ENCODE results near the gene SLC22A7. TPM values are rescaled to one million over a fixed set of nuclear protein-coding genes. Genes with fewer than 3 reads are reported as not detected.

SLC22A7 gene, protein sequence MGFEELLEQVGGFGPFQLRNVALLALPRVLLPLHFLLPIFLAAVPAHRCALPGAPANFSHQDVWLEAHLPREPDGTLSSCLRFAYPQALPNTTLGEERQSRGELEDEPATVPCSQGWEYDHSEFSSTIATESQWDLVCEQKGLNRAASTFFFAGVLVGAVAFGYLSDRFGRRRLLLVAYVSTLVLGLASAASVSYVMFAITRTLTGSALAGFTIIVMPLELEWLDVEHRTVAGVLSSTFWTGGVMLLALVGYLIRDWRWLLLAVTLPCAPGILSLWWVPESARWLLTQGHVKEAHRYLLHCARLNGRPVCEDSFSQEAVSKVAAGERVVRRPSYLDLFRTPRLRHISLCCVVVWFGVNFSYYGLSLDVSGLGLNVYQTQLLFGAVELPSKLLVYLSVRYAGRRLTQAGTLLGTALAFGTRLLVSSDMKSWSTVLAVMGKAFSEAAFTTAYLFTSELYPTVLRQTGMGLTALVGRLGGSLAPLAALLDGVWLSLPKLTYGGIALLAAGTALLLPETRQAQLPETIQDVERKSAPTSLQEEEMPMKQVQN
- total RNA-seq (2014; rRNA removed; shearing (Covaris generic)) (not detected in 2 replicates), polyA plus RNA-seq (2016; fragmentation: Nextera tagmentation; extraction: Ambion mirVana) (0.14 and 0.31 TPM in 2 replicates)
- long read RNA-seq, result 0 reads

DNA sequence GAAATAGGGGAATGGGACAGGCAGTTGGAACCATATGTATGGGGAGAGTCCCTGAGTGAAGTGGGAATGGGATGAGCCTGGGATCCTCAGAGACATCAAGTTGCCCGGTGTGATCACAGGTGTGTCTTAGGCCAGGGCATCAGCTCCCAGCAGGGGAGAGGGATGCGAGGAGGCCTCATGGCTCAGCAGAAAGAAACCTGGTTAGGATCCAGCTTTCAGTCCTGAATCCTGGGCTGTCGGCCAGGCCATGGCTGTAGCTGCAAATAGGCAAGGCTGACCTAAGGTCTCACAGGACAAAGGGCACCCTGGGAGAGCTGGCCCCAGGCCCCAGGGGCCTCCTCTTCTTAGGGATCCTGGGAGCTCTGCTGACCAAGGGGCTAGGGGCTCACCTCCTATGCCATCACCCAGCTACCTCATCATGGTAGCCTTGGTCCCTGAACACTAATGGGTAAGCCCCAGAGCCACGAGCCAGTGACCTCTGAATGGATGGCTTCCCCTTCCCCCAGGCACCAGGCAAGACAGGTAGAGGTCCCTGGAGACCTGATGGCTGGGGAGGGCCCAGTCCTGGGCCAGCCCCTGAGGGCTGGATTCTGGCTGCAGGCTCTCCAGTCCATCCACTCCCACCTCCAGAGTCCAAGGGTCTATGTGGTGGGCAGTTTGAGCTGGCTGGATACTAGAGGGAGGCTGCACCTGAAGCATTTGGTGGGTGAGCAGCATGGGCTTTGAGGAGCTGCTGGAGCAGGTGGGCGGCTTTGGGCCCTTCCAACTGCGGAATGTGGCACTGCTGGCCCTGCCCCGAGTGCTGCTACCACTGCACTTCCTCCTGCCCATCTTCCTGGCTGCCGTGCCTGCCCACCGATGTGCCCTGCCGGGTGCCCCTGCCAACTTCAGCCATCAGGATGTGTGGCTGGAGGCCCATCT lies at the start of gene SLC22A7:
SLC22A7 (plus strand) TSS at position 617 of the 921 bp plus-strand sequence; CDS start at position 716, 99 bp downstream.
- no peaks in the 10 kb centered on the region for H3K9me3 Mint-ChIP-seq
- H4K20me1 ChIP-seq (replicated peaks; ENCODE audit: insufficient read depth), result no peaks in the 10 kb centered on the region
- H3K27me3 ChIP-seq (ENCODE audit: insufficient read depth), result no peaks in the 10 kb centered on the region
- H3K27ac ChIP-seq (ENCODE audit: low read depth), result no peak within 1 kb of the TSS
- H3K4me1 ChIP-seq (ENCODE audit: insufficient read depth), result no peaks in the 10 kb centered on the region
- peaks cover 4% of the 10 kb centered on the region; the same call in 2 of the 3 replicates for H3K4me1 Mint-ChIP-seq
- no peak within 1 kb of the TSS for H3K4me3 ChIP-seq
- no peak within 1 kb of the TSS for H3K4me3 Mint-ChIP-seq
- H3K9me2 ChIP-seq (ENCODE audit: insufficient read depth), result peaks cover 8% of the 10 kb centered on the region; the same call in 1 of the 2 replicates
- ATAC-seq (no peak), DNase-seq (ENCODE audit: low spot score) (no peak)
- H3K27me3 Mint-ChIP-seq (ENCODE audit: insufficient read depth, low read depth, poor library complexity), result peaks cover 7% of the 10 kb centered on the region
- no peak within 1 kb of the TSS for H2AFZ ChIP-seq
- H3K36me3 ChIP-seq (ENCODE audit: insufficient read depth), result no peaks in the 10 kb centered on the region
- H3K36me3 Mint-ChIP-seq (ENCODE audit: low read depth), result no peaks in the 10 kb centered on the region
- no peak within 1 kb of the TSS for H3K27ac Mint-ChIP-seq
- H3K79me2 ChIP-seq (replicated peaks; ENCODE audit: insufficient read depth), result no peaks in the 10 kb centered on the region
- no peaks in the 10 kb centered on the region for H3F3A ChIP-seq (replicated peaks; ENCODE audit: low read depth)
- H3K4me2 ChIP-seq, result no peak within 1 kb of the TSS
- TF ChIP-seq JUNB (IDR thresholded peaks at IDR 0.05; ENCODE audit: unreplicated experiment) (no peak), POLR2AphosphoS5 (IDR thresholded peaks at IDR 0.05; ENCODE audit: low read depth) (no peak), NANOG (IDR thresholded peaks at IDR 0.05; ENCODE audit: borderline replicate concordance) (no peak), EZH2phosphoT487 (IDR thresholded peaks at IDR 0.05; ENCODE audit: unreplicated experiment) (no peak), ZNF331 (CRISPR knock-in tag; IDR thresholded peaks at IDR 0.05; ENCODE audit: low read depth) (no peak), STAT1 (IDR thresholded peaks at IDR 0.05; ENCODE audit: unreplicated experiment) (no peak), CREB1 (CRISPR knock-in tag; IDR thresholded peaks at IDR 0.05; ENCODE audit: low read depth) (no peak)
- TF ChIP-seq, protein P1, sequence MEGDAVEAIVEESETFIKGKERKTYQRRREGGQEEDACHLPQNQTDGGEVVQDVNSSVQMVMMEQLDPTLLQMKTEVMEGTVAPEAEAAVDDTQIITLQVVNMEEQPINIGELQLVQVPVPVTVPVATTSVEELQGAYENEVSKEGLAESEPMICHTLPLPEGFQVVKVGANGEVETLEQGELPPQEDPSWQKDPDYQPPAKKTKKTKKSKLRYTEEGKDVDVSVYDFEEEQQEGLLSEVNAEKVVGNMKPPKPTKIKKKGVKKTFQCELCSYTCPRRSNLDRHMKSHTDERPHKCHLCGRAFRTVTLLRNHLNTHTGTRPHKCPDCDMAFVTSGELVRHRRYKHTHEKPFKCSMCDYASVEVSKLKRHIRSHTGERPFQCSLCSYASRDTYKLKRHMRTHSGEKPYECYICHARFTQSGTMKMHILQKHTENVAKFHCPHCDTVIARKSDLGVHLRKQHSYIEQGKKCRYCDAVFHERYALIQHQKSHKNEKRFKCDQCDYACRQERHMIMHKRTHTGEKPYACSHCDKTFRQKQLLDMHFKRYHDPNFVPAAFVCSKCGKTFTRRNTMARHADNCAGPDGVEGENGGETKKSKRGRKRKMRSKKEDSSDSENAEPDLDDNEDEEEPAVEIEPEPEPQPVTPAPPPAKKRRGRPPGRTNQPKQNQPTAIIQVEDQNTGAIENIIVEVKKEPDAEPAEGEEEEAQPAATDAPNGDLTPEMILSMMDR (conservative IDR thresholded peaks at IDR 0.05; ENCODE audit: low read depth in 2 of 2), result no peak
- TF ChIP-seq, protein P2, sequence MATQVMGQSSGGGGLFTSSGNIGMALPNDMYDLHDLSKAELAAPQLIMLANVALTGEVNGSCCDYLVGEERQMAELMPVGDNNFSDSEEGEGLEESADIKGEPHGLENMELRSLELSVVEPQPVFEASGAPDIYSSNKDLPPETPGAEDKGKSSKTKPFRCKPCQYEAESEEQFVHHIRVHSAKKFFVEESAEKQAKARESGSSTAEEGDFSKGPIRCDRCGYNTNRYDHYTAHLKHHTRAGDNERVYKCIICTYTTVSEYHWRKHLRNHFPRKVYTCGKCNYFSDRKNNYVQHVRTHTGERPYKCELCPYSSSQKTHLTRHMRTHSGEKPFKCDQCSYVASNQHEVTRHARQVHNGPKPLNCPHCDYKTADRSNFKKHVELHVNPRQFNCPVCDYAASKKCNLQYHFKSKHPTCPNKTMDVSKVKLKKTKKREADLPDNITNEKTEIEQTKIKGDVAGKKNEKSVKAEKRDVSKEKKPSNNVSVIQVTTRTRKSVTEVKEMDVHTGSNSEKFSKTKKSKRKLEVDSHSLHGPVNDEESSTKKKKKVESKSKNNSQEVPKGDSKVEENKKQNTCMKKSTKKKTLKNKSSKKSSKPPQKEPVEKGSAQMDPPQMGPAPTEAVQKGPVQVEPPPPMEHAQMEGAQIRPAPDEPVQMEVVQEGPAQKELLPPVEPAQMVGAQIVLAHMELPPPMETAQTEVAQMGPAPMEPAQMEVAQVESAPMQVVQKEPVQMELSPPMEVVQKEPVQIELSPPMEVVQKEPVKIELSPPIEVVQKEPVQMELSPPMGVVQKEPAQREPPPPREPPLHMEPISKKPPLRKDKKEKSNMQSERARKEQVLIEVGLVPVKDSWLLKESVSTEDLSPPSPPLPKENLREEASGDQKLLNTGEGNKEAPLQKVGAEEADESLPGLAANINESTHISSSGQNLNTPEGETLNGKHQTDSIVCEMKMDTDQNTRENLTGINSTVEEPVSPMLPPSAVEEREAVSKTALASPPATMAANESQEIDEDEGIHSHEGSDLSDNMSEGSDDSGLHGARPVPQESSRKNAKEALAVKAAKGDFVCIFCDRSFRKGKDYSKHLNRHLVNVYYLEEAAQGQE (IDR thresholded peaks at IDR 0.05; ENCODE audit: unreplicated experiment), result no peak
- TF ChIP-seq, protein P3, sequence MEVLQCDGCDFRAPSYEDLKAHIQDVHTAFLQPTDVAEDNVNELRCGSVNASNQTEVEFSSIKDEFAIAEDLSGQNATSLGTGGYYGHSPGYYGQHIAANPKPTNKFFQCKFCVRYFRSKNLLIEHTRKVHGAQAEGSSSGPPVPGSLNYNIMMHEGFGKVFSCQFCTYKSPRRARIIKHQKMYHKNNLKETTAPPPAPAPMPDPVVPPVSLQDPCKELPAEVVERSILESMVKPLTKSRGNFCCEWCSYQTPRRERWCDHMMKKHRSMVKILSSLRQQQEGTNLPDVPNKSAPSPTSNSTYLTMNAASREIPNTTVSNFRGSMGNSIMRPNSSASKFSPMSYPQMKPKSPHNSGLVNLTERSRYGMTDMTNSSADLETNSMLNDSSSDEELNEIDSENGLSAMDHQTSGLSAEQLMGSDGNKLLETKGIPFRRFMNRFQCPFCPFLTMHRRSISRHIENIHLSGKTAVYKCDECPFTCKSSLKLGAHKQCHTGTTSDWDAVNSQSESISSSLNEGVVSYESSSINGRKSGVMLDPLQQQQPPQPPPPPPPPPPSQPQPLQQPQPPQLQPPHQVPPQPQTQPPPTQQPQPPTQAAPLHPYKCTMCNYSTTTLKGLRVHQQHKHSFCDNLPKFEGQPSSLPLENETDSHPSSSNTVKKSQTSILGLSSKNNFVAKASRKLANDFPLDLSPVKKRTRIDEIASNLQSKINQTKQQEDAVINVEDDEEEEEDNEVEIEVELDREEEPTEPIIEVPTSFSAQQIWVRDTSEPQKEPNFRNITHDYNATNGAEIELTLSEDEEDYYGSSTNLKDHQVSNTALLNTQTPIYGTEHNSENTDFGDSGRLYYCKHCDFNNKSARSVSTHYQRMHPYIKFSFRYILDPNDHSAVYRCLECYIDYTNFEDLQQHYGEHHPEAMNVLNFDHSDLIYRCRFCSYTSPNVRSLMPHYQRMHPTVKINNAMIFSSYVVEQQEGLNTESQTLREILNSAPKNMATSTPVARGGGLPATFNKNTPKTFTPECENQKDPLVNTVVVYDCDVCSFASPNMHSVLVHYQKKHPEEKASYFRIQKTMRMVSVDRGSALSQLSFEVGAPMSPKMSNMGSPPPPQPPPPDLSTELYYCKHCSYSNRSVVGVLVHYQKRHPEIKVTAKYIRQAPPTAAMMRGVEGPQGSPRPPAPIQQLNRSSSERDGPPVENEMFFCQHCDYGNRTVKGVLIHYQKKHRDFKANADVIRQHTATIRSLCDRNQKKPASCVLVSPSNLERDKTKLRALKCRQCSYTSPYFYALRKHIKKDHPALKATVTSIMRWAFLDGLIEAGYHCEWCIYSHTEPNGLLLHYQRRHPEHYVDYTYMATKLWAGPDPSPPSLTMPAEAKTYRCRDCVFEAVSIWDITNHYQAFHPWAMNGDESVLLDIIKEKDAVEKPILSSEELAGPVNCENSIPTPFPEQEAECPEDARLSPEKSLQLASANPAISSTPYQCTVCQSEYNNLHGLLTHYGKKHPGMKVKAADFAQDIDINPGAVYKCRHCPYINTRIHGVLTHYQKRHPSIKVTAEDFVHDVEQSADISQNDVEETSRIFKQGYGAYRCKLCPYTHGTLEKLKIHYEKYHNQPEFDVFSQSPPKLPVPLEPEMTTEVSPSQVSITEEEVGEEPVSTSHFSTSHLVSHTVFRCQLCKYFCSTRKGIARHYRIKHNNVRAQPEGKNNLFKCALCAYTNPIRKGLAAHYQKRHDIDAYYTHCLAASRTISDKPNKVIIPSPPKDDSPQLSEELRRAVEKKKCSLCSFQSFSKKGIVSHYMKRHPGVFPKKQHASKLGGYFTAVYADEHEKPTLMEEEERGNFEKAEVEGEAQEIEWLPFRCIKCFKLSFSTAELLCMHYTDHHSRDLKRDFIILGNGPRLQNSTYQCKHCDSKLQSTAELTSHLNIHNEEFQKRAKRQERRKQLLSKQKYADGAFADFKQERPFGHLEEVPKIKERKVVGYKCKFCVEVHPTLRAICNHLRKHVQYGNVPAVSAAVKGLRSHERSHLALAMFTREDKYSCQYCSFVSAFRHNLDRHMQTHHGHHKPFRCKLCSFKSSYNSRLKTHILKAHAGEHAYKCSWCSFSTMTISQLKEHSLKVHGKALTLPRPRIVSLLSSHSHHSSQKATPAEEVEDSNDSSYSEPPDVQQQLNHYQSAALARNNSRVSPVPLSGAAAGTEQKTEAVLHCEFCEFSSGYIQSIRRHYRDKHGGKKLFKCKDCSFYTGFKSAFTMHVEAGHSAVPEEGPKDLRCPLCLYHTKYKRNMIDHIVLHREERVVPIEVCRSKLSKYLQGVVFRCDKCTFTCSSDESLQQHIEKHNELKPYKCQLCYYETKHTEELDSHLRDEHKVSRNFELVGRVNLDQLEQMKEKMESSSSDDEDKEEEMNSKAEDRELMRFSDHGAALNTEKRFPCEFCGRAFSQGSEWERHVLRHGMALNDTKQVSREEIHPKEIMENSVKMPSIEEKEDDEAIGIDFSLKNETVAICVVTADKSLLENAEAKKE (CRISPR knock-in tag; IDR thresholded peaks at IDR 0.05), result no peak
- TF ChIP-seq, protein P4, sequence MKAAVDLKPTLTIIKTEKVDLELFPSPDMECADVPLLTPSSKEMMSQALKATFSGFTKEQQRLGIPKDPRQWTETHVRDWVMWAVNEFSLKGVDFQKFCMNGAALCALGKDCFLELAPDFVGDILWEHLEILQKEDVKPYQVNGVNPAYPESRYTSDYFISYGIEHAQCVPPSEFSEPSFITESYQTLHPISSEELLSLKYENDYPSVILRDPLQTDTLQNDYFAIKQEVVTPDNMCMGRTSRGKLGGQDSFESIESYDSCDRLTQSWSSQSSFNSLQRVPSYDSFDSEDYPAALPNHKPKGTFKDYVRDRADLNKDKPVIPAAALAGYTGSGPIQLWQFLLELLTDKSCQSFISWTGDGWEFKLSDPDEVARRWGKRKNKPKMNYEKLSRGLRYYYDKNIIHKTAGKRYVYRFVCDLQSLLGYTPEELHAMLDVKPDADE (IDR thresholded peaks at IDR 0.05), result no peak
